IPS-20b (cell line): ENCODE results near the gene BAD.

Source experiments
- H3K27ac ChIP-seq: one replicate; pipeline ENCODE4 v1.5.1; 2013; ENCODE audit warnings: low read length
- H3K27me3 ChIP-seq: 2 replicates; pipeline ENCODE4 v1.6.1; 2013; ENCODE audit warnings: mild to moderate bottlenecking, low read length, inconsistent platforms; ENCODE audit not compliant: insufficient read depth
- H3K36me3 ChIP-seq: 2 replicates; pipeline ENCODE4 v1.6.1; 2013; ENCODE audit warnings: low read depth, mild to moderate bottlenecking, inconsistent platforms, low read length, moderate library complexity; ENCODE audit not compliant: insufficient read depth
- H3K4me1 ChIP-seq: 2 replicates; pipeline ENCODE4 v1.6.1; 2013; ENCODE audit warnings: mild to moderate bottlenecking, control low read depth, inconsistent platforms, low read length, moderate library complexity; ENCODE audit not compliant: insufficient read depth
- H3K4me3 ChIP-seq: 2 replicates; pipeline ENCODE4 v1.5.1; 2013; ENCODE audit warnings: mild to moderate bottlenecking, low read length, inconsistent platforms
- H3K9ac ChIP-seq: 2 replicates; pipeline ENCODE4 v1.6.1; 2013; ENCODE audit warnings: low read depth, mild to moderate bottlenecking, inconsistent platforms, low read length, moderate library complexity
- H3K9me3 ChIP-seq: 2 replicates; pipeline ENCODE4 v1.6.1; 2013; ENCODE audit warnings: mild to moderate bottlenecking, low read depth, low read length, inconsistent platforms; ENCODE audit not compliant: insufficient read depth

Gene BAD

DNA sequence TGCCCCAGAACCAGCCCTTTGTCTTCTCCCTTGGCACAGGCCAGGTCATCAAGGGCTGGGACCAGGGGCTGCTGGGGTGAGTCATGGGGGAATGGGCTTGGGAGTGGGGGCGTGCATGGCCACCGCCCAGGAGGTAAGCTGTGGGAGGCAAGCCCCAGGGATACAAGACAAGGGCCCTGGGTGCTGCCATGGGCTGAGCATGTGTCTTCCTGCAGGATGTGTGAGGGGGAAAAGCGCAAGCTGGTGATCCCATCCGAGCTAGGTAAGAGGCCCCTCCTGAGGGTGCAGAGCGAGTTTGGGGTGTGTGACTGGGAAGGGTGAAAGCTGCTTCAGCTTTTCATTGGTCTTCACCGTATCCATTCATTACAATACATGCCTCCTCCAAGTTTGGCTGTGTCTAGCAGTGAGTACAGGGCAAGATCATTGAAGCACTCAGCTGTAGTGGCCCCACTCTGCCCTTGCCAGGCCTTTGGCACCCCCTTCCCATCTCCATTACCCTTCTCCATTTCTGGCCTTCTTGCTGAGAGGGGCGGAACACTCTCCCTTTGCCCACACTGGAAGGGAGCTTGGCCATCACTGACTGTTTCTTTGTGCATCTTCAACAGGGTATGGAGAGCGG is 41.1 kb downstream of the BAD start:
- Histone ChIP-seq H3K4me1 (peaks cover 15% of the 10 kb centered on the region; the same call in 1 of the 2 replicates), H3K9ac (no peak overlapping the region), H3K9me3 (no peaks in the 10 kb centered on the region), H3K36me3 (peaks cover 28% of the 10 kb centered on the region), H3K27me3 (no peaks in the 10 kb centered on the region), H3K27ac (no peak overlapping the region), H3K4me3 (no peak overlapping the region)

DNA sequence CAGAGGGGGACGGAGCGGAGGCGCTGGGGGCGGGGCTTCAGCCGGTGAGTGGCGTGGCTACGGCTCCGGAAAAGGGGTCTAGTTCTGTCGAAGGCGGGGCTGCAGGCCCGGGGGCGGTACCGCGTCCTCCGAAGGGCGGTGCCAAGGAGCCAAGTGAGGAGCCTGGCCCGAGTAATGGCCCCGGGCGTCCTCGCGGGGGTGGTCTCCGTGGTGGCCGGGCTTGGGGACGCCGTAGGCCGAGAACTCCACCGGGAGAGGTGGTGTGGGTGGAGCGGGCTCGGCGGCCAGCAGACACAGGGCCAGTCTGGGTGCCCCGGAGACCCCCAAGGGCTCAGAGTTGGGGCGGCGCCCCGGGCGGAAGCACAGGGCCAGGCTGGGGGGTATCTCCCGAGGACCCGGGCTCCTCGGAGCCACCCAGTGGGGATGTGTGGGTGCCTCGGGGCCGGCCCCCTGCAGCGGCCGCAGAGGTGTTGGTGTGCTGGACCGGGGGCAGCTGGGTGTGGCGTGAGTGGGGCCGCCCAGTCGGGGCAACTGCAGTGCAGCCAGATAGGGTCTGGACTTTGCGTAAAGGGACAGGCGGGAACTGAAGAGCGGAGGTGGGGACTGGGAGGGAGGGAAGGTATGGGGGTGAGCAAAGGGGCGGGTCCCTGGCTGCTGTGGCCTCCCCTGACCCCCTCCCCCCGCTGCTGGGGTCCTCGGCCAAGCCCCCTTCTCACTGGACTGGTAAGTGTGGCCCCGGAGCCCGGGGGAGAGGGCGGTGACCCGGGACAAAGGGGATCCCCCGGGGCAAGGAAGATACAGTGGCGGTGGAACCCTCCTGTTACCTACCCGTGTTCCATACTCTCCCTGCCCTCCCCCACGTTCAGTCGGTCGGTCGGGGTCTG is 42.7 kb downstream of the BAD start:
- Histone ChIP-seq H3K27me3 (no peaks in the 10 kb centered on the region), H3K4me3 (peak overlapping the region; percentile 83), H3K4me1 (0 out of 2 replicates have a peak, but pooled peaks cover 7% of the 10 kb centered on the region), H3K9ac (peak overlapping the region; percentile 92), H3K9me3 (no peaks in the 10 kb centered on the region), H3K36me3 (peaks cover 34% of the 10 kb centered on the region), H3K27ac (peak overlapping the region; percentile 74)

- no peaks in the 10 kb centered on the region for H3K27me3 ChIP-seq
- peak overlapping the region; percentile 83 for H3K4me3 ChIP-seq
- H3K36me3 ChIP-seq: peaks cover 34% of the 10 kb centered on the region
- H3K27ac ChIP-seq: peak overlapping the region; percentile 21
- H3K4me1 ChIP-seq: 0 out of 2 replicates have a peak, but pooled peaks cover 7% of the 10 kb centered on the region
- peak overlapping the region; percentile 84; the same call in 1 of the 2 replicates for H3K9ac ChIP-seq
- H3K9me3 ChIP-seq: no peaks in the 10 kb centered on the region
Measured at GRCh38 chr11:64241241-64241490, 43.3 kb downstream of the BAD start.

DNA sequence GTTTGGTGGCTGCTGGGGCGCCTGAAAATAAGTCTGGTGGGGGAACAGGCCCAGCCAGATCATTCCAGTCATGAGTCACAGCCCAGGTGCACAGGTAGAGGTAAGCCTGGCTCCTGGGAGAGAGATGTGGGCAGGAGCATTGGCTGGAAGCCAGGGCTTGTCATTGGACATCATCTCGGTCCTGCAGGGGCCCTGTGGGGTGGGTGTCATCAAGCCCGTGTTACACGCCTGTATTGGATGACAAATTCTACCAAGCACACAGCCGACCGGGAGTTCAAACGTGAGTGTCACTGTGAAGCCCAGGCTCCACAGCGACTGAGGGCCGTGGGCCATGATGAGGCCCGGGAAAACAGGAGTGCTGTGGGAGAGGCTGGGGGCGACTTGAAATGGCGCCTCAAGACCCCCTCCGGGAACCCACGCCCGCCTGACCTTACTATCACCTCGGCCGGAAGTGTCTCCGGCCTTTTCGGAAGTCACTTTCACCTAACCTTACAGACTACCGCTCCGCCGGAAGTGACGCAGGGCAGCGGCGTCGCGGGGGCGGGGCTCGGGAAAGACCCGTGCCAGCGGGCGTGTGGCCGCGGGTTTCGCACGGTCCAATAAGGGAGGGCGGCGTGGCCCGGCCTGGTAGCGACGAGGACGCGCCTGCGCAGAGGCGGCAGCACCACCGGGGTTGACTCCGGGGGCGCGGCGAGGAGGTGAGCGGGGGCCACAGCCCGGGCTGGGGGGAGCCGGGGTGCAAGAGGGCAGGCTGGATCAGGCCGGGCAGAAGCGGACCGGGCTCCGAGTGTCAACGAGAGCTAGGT is 43.8 kb downstream of the BAD start, which contains the start of gene FKBP2:
Gene FKBP2 (plus strand): TSS at position 661 of the 806 bp plus-strand sequence. CDS start 1,293 bp downstream, outside the sequence.
- Histone ChIP-seq H3K9me3 (no peaks in the 10 kb centered on the region), H3K27ac (peak within 1 kb of the TSS; percentile 74), H3K36me3 (peaks cover 34% of the 10 kb centered on the region), H3K4me3 (peak within 1 kb of the TSS; percentile 83), H3K9ac (peak within 1 kb of the TSS; percentile 92), H3K4me1 (0 out of 2 replicates have a peak, but pooled peaks cover 7% of the 10 kb centered on the region), H3K27me3 (no peaks in the 10 kb centered on the region)

DNA sequence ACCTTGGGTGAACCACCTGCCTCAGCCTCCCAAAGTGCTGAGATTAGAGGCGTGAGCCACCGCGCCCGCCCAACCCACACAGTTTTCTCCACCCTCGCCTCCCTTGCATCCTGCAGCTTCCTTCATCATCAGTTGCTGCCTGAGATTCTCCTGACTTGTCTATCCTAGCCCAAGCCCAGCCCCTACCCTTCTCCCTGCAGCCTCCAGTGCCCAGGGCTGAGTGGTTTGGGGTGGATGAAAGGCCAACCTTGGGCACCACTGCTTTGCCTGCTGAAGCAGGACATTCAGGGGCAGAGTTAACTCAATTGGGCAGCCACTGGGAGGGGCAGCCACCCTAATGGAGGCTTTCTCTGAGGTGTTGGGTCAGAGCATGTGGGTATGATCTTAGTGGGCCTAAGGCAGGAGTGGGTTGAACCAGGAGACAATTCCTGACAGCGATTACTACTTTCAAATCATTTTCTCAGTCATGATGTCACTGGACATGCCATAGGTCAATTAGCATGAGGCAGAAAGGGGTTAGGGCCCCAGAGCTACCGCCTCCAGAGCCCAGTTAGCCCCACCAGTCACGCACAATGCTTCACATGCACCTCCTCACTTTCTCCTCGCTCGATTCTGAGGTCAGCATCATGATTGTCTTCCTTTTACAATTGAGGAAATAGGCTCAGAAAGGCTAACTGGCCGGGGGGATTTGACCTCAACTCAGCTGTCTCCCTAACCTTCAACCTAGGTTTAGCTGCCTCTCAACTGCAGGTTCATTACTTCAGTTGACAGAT is 44.6 kb downstream of the BAD start:
- Histone ChIP-seq H3K4me1 (peaks cover 7% of the 10 kb centered on the region; the same call in 1 of the 2 replicates), H3K27me3 (peaks cover 5% of the 10 kb centered on the region; the same call in 1 of the 2 replicates), H3K4me3 (peak overlapping the region; percentile 83), H3K36me3 (peaks cover 30% of the 10 kb centered on the region), H3K27ac (no peak overlapping the region), H3K9ac (peak overlapping the region; percentile 87; the same call in 1 of the 2 replicates), H3K9me3 (no peaks in the 10 kb centered on the region)

DNA sequence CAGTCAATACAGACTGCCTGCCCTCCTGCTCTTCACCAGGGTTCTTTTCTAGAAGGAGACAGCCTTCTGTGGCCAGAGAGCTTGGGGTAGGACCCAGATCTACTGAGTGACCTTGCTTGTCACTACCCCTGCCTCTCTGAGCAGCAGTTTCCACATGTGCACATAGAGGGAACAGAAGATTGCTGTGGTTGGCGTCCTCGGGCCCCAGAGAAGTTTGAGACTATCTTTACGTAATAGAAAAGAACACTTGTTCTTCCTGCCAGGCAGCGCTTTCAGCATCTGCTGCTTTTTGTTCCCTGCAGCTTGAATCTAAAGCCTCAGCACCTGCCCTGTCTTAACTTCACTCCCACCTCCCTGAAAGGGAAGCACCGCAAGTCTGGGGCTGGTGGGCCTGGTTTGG is 45.5 kb downstream of the BAD start:
- peaks cover 6% of the 10 kb centered on the region; the same call in 1 of the 2 replicates for H3K27me3 ChIP-seq
- H3K9me3 ChIP-seq: no peaks in the 10 kb centered on the region
- no peak overlapping the region for H3K9ac ChIP-seq
- H3K36me3 ChIP-seq: peaks cover 23% of the 10 kb centered on the region
- peaks cover 7% of the 10 kb centered on the region; the same call in 1 of the 2 replicates for H3K4me1 ChIP-seq
- H3K4me3 ChIP-seq: no peak overlapping the region
- H3K27ac ChIP-seq: no peak overlapping the region

DNA sequence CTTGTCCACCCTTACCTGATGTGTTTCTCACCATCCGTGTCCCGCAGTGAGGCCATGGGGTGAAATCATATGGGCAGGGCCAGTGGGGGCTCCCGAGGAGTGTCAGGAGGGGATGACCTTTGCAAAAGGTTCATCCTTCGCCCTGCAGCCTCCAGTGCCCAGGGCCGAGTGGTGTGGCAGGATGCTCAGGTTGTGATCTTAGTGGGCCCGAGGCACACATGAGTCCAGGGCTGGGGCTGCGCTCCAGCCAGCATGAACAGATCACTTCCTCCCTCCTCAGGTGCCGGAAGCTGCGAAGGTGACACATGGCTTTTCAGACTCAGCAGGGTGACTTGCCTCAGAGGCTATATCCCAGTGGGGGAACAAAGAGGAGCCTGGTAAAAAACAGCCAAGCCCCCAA is 46.4 kb downstream of the BAD start:
- H3K27ac ChIP-seq: no peak overlapping the region
- peaks cover 14% of the 10 kb centered on the region for H3K36me3 ChIP-seq
- H3K9me3 ChIP-seq: no peaks in the 10 kb centered on the region
- no peak overlapping the region for H3K4me3 ChIP-seq
- peaks cover 15% of the 10 kb centered on the region for H3K27me3 ChIP-seq
- no peak overlapping the region for H3K9ac ChIP-seq
- peaks cover 7% of the 10 kb centered on the region; the same call in 1 of the 2 replicates for H3K4me1 ChIP-seq

DNA sequence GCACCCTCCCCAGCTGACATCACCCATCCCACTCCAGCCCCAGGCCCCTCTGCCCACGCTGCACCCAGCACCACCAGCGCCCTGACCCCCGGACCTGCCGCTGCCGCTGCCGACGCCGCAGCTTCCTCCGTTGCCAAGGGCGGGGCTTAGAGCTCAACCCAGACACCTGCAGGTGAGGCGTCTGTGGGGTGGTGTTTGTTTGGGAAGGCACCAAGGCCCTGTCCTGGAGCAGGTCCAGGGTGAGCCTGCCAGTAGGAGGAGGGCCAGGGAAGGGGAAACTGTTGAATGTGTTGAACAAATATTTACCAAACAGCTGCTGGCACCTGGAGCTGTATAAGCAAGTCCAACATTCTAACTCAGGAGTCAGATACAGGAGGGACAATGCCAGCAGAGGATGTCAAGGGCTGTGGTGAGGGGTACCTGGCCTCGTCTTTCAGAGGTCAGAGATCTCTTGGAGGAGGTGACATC is 46.9 kb downstream of the BAD start:
- no peak overlapping the region for H3K9ac ChIP-seq

GRCh38 chr11:64235437-64236161 is 48.9 kb downstream of the BAD start:
- H3K9ac ChIP-seq: peak overlapping the region; percentile 48; the same call in 1 of the 2 replicates
- H3K4me1 ChIP-seq: peaks cover 7% of the 10 kb centered on the region; the same call in 1 of the 2 replicates
- H3K27ac ChIP-seq: no peak overlapping the region

More for the DNA sequence above, 46.9 kb downstream of the BAD start:
- Histone ChIP-seq H3K27ac (no peak overlapping the region), H3K4me3 (no peak overlapping the region), H3K27me3 (peaks cover 20% of the 10 kb centered on the region), H3K9me3 (no peaks in the 10 kb centered on the region), H3K36me3 (peaks cover 13% of the 10 kb centered on the region), H3K4me1 (peaks cover 7% of the 10 kb centered on the region; the same call in 1 of the 2 replicates)

DNA sequence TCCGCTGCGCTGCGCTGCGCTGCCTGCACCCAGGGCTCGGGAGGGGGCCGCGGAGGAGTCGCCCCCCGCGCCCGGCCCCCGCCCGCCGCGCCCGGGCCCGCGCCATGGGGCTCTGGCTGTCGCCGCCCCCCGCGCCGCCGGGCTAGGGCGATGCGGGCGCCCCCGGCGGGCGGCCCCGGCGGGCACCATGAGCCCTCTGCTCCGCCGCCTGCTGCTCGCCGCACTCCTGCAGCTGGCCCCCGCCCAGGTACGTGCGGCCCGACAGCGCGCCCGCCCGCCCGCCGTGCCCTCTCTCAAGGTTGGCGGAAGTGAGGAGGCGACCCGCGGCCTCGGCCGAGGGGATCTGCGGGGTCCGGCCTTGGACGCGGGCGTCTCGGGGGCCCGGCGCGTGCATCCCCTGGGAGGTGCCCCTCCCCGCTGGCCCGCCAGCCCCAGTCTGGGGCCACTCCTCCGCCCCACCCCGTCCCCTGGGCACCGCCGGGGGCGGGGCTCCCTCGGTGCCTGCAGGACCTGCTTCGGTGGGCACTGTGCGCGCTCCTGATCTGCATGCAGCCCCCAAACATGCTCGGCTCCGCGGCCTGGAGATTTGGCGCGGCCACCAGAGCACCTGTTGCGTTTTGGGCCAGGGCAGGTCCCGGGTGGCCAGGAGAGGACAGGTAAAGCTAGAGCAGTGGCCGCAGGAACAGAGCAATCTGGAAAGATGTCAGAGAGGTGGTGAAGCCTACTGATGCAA is 49.7 kb downstream of the BAD start:
- H3K27me3 ChIP-seq: peaks cover 32% of the 10 kb centered on the region
- no peaks in the 10 kb centered on the region for H3K9me3 ChIP-seq
- peak overlapping the region; percentile 71 for H3K4me3 ChIP-seq
- H3K4me1 ChIP-seq: peaks cover 1% of the 10 kb centered on the region; the same call in 1 of the 2 replicates
- H3K9ac ChIP-seq: peak overlapping the region; percentile 48; the same call in 1 of the 2 replicates
- H3K36me3 ChIP-seq: peaks cover 13% of the 10 kb centered on the region
- no peak overlapping the region for H3K27ac ChIP-seq

More at GRCh38 chr11:64235437-64236161, 48.9 kb downstream of the BAD start:
- Histone ChIP-seq H3K9me3 (no peaks in the 10 kb centered on the region), H3K4me3 (peak overlapping the region; percentile 71), H3K36me3 (peaks cover 13% of the 10 kb centered on the region), H3K27me3 (peaks cover 32% of the 10 kb centered on the region)
